Lower leg skin (tissue), 3 donors: ENCODE measurements around the gene CMPK1.
A peak's percentile ranks its signal among the peaks of the same experiment; 100 is the strongest.

Source experiments
- POLR2A ChIP-seq, 2 donors: fragments of 450-650 bp; IDR thresholded peaks; one replicate each; pipeline ENCODE4 v1.6.1; 2016 to 2017; ENCODE audit warnings: antibody characterized with exemption in 2 of 2, mild to moderate bottlenecking in 1 of 2, moderate library complexity in 1 of 2
- TF ChIP-seq, protein P1 (sequence below), 3 donors: fragments of 450-650 bp; IDR thresholded peaks; one replicate each; pipeline ENCODE4 v1.5.1; 2016; ENCODE audit warnings: antibody characterized with exemption in 3 of 3, mild to moderate bottlenecking in 3 of 3, moderate library complexity in 2 of 3

DNA sequence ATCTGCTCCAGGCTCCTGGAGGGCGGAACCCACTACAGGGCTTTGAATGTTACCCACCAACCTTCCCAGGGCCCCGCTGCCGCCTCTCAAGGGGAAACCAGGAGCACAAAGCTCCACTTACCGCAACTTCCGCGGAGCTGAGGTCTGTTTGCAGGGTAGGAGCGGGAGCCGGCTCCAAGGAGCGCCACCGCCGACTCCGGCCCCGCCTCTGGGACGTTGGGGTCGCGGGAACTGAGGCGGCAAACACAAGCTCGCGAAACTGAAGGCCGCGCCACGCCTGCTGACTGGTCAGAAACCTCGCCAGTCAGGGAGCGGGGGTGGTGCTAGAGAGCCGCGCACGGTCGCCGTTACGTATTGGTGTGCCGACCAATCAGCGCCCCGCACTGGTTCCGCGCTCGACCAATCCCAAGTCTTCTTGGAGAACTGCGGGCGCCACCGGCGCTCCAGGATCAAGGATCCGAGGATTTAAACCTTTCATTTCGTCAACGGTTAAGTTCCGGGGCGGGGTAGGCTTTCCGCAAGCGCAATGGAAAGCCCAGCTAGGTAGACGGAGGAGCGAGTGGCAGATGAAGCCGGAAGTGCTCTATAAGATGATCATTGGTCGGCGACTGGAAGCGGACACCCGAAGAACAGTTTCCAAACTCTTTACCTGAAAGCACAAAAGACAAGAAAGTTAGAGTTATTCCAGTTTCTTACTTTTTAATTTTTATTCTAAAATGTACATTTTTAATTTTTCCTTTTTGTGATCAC, 19.5 kb upstream of the CMPK1 start, which contains the start of gene STIL:
- TF ChIP-seq POLR2A (IDR thresholded peaks at IDR 0.05) = peak in 1 of 2 donors; percentile 8
- TF ChIP-seq, protein P1, sequence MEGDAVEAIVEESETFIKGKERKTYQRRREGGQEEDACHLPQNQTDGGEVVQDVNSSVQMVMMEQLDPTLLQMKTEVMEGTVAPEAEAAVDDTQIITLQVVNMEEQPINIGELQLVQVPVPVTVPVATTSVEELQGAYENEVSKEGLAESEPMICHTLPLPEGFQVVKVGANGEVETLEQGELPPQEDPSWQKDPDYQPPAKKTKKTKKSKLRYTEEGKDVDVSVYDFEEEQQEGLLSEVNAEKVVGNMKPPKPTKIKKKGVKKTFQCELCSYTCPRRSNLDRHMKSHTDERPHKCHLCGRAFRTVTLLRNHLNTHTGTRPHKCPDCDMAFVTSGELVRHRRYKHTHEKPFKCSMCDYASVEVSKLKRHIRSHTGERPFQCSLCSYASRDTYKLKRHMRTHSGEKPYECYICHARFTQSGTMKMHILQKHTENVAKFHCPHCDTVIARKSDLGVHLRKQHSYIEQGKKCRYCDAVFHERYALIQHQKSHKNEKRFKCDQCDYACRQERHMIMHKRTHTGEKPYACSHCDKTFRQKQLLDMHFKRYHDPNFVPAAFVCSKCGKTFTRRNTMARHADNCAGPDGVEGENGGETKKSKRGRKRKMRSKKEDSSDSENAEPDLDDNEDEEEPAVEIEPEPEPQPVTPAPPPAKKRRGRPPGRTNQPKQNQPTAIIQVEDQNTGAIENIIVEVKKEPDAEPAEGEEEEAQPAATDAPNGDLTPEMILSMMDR (IDR thresholded peaks at IDR 0.05) = no peak
